HEK293 (cell line): ENCODE results near the gene CEP104.

Experiments
- CTCF ChIA-PET: fragments of 350-600 bp; formaldehyde crosslinking; extraction: SDS; loops from one replicate; lab custom pipeline; 2021; ENCODE audit warnings: antibody characterized with exemption; lab: Yijun Ruan, JAX
- POLR2A ChIA-PET: fragments of 300-600 bp; formaldehyde crosslinking; extraction: SDS; loops from one replicate; lab custom pipeline; 2020; ENCODE audit warnings: antibody characterized with exemption, inconsistent platforms; lab: Yijun Ruan, JAX
- H3K27ac ChIP-seq: fragments of 200-500 bp; sonication (Bioruptor generic); 2 replicates; pipeline ENCODE4 v1.5.1; 2014; ENCODE audit warnings: low read depth, low read length, control low read depth, inconsistent platforms; ENCODE audit errors: extremely low read depth
- H3K36me3 ChIP-seq, 2 experiments: fragments of 200-500 bp in 1 of 2; sonication (Bioruptor generic) in 1 of 2; 1 replicate in 1 of 2; 2 replicates in 1 of 2; pipeline ENCODE4 v1.5.1; 2014 to 2017; ENCODE audit warnings: inconsistent platforms in 2 of 2, low read length in 2 of 2; ENCODE audit not compliant: control insufficient read depth in 2 of 2, insufficient read depth in 1 of 2
- H3K4me1 ChIP-seq: fragments of 200-500 bp; sonication (Bioruptor generic); 2 replicates; pipeline ENCODE4 v1.5.1; 2014; ENCODE audit warnings: mild to moderate bottlenecking, low read length, inconsistent platforms; ENCODE audit not compliant: control insufficient read depth, insufficient read depth
- H3K4me3 ChIP-seq: 2 replicates; pipeline ENCODE4 v1.5.1; 2011; ENCODE audit warnings: low read depth, mild to moderate bottlenecking, control low read depth, low read length, moderate library complexity
- H3K9me3 ChIP-seq: fragments of 200-500 bp; sonication (Bioruptor generic); 2 replicates; pipeline ENCODE4 v1.5.1; 2014; ENCODE audit warnings: low read depth, low read length, inconsistent platforms; ENCODE audit not compliant: control insufficient read depth, insufficient read depth
- GFI1B ChIP-seq: fragments of 450-650 bp; formaldehyde crosslinking; IDR thresholded peaks from 2 replicates; pipeline ENCODE4 v1.5.1; 2016; ENCODE audit warnings: missing biosample characterization, missing genetic modification characterization
- HIC1 ChIP-seq: fragments of 450-650 bp; formaldehyde crosslinking; IDR thresholded peaks from 2 replicates; pipeline ENCODE4 v1.5.1; 2016; ENCODE audit warnings: missing biosample characterization, missing genetic modification characterization
- IKZF3 ChIP-seq: fragments of 450-650 bp; IDR thresholded peaks from 2 replicates; pipeline ENCODE4 v1.5.0; 2018; ENCODE audit warnings: missing biosample characterization, mild to moderate bottlenecking, missing genetic modification characterization, moderate library complexity
- KLF9 ChIP-seq: fragments of 450-650 bp; formaldehyde crosslinking; IDR thresholded peaks from 2 replicates; pipeline ENCODE4 v1.5.1; 2016; ENCODE audit warnings: missing biosample characterization, missing genetic modification characterization, low read depth
- MEIS1 ChIP-seq: sonication (generic); formaldehyde crosslinking; IDR thresholded peaks from 2 replicates; pipeline ENCODE4 v1.8.1; 2022; ENCODE audit warnings: missing genetic modification reagents, mild to moderate bottlenecking, borderline replicate concordance
- MZF1 ChIP-seq: fragments of 450-650 bp; formaldehyde crosslinking; IDR thresholded peaks from 2 replicates; pipeline ENCODE4 v1.5.1; 2017; ENCODE audit warnings: missing biosample characterization, missing genetic modification characterization, borderline replicate concordance
- PBX3 ChIP-seq: sonication (generic); formaldehyde crosslinking; IDR thresholded peaks from 2 replicates; pipeline ENCODE4 v1.8.1; 2022; ENCODE audit warnings: mild to moderate bottlenecking, moderate library complexity, missing genetic modification reagents
- YY2 ChIP-seq: fragments of 450-650 bp; formaldehyde crosslinking; IDR thresholded peaks from 2 replicates; pipeline ENCODE4 v1.5.1; 2016; ENCODE audit warnings: missing biosample characterization, missing genetic modification characterization
- ZNF112 ChIP-seq: fragments of 450-650 bp; formaldehyde crosslinking; IDR thresholded peaks from 2 replicates; pipeline ENCODE4 v1.5.0; 2017; ENCODE audit warnings: missing biosample characterization, missing genetic modification characterization
- ZNF114 ChIP-seq: fragments of 450-650 bp; formaldehyde crosslinking; IDR thresholded peaks from 2 replicates; pipeline ENCODE4 v1.5.0; 2017; ENCODE audit warnings: missing biosample characterization, missing genetic modification characterization
- ZNF157 ChIP-seq: fragments of 450-650 bp; formaldehyde crosslinking; IDR thresholded peaks from 2 replicates; pipeline ENCODE4 v1.5.1; 2016; ENCODE audit warnings: missing biosample characterization, missing genetic modification characterization
- ZNF26 ChIP-seq: fragments of 450-650 bp; formaldehyde crosslinking; IDR thresholded peaks from 2 replicates; pipeline ENCODE4 v1.5.1; 2016; ENCODE audit warnings: missing biosample characterization, missing genetic modification characterization
- ZNF324 ChIP-seq: fragments of 450-650 bp; formaldehyde crosslinking; IDR thresholded peaks from 2 replicates; pipeline ENCODE4 v1.5.1; 2016; ENCODE audit warnings: missing biosample characterization, missing genetic modification characterization
- ZNF354C ChIP-seq: fragments of 450-650 bp; formaldehyde crosslinking; IDR thresholded peaks from 2 replicates; pipeline ENCODE4 v1.5.1; 2016; ENCODE audit warnings: missing biosample characterization, missing genetic modification characterization, low read depth, borderline replicate concordance
- ZNF404 ChIP-seq: fragments of 450-650 bp; formaldehyde crosslinking; IDR thresholded peaks from 2 replicates; pipeline ENCODE4 v1.5.1; 2017; ENCODE audit warnings: missing biosample characterization, missing genetic modification characterization
- ZNF530 ChIP-seq: fragments of 450-650 bp; formaldehyde crosslinking; IDR thresholded peaks from 2 replicates; pipeline ENCODE4 v1.5.1; 2016; ENCODE audit warnings: low read depth, missing biosample characterization, missing genetic modification characterization
- ZNF571 ChIP-seq: fragments of 450-650 bp; formaldehyde crosslinking; IDR thresholded peaks from 2 replicates; pipeline ENCODE4 v1.5.0; 2017; ENCODE audit warnings: missing biosample characterization, missing genetic modification characterization
- ZNF585B ChIP-seq: fragments of 450-650 bp; formaldehyde crosslinking; IDR thresholded peaks from 2 replicates; pipeline ENCODE4 v1.5.1; 2016; ENCODE audit warnings: missing biosample characterization, missing genetic modification characterization
- ZNF654 ChIP-seq: fragments of 450-650 bp; formaldehyde crosslinking; IDR thresholded peaks from 2 replicates; pipeline ENCODE4 v1.5.1; 2016; ENCODE audit warnings: low read depth, missing biosample characterization, missing genetic modification characterization
- ZNF837 ChIP-seq: fragments of 450-650 bp; formaldehyde crosslinking; IDR thresholded peaks from 2 replicates; pipeline ENCODE4 v1.5.1; 2016; ENCODE audit warnings: missing biosample characterization, missing genetic modification characterization

CEP104 gene

GRCh38 chr1:3790500-3790923 lies 66.5 kb downstream of the CEP104 start:
- peaks cover 15 to 80% of the 10 kb centered on the region in 2 experiments; a peak in 2 of 3 replicates for H3K36me3 ChIP-seq
- H3K4me3 ChIP-seq: no peak overlapping the region
- no peak for TF ChIP-seq ZNF324 (tag by site-specific recombination)
- TF ChIP-seq ZNF837 (tag by site-specific recombination): no peak
- TF ChIP-seq ZNF26 (tag by site-specific recombination): no peak
- TF ChIP-seq GFI1B (tag by site-specific recombination): no peak
- TF ChIP-seq IKZF3 (tag by site-specific recombination): no peak
- TF ChIP-seq HIC1 (tag by site-specific recombination): no peak
- no peak for TF ChIP-seq ZNF157 (tag by site-specific recombination)
- no peak for TF ChIP-seq ZNF530 (tag by site-specific recombination)
- TF ChIP-seq PBX3 (CRISPR knock-in tag): no peak
- no peak for TF ChIP-seq MEIS1 (CRISPR knock-in tag)
- H3K4me1 ChIP-seq: peaks cover 3% of the 10 kb centered on the region; the same call in 1 of the 2 replicates
- H3K9me3 ChIP-seq: no peaks in the 10 kb centered on the region
- CTCF ChIA-PET: interaction anchor here (0.5 kb wide), 1 partner anchor 337 kb away, joined by 4 read pairs; no protein-coding TSS in a partner anchor
- POLR2A ChIA-PET: no interaction called here
- H3K27ac ChIP-seq: no peak overlapping the region

GRCh38 chr1:3789421-3790300 lies 67.3 kb downstream of the CEP104 start:
- Histone ChIP-seq H3K4me3 (no peak overlapping the region), H3K27ac (no peak overlapping the region), H3K36me3 (peaks cover 16 to 89% of the 10 kb centered on the region in 2 experiments; a peak in 2 of 3 replicates), H3K9me3 (no peaks in the 10 kb centered on the region), H3K4me1 (no peaks in the 10 kb centered on the region; the same call in 1 of the 2 replicates)
- POLR2A ChIA-PET: no interaction called here
- CTCF ChIA-PET: no interaction called here
- TF ChIP-seq YY2 (tag by site-specific recombination) (no peak), ZNF114 (tag by site-specific recombination) (no peak)
- TF ChIP-seq, all 188 proteins: peak for 0

GRCh38 chr1:3788756-3789420 lies 68.1 kb downstream of the CEP104 start:
- Histone ChIP-seq H3K4me3 (no peak overlapping the region), H3K36me3 (peaks cover 20 to 92% of the 10 kb centered on the region in 2 experiments; a peak in 2 of 3 replicates), H3K27ac (no peak overlapping the region), H3K9me3 (no peaks in the 10 kb centered on the region), H3K4me1 (no peaks in the 10 kb centered on the region)
- ChIA-PET CTCF (no interaction called here), POLR2A (no interaction called here)
- TF ChIP-seq MZF1: no peak
- TF ChIP-seq ZNF404 (tag by site-specific recombination): no peak
- TF ChIP-seq ZNF654 (tag by site-specific recombination): no peak
- no peak for TF ChIP-seq ZNF571
- TF ChIP-seq ZNF354C (tag by site-specific recombination): no peak
- TF ChIP-seq ZNF585B (tag by site-specific recombination): no peak
- no peak for TF ChIP-seq IKZF3 (tag by site-specific recombination)
- no peak for TF ChIP-seq ZNF837 (tag by site-specific recombination)
- no peak for TF ChIP-seq ZNF112 (tag by site-specific recombination)
- TF ChIP-seq KLF9: no peak
